Uterus (tissue), 4 donors: ENCODE data around the gene PHOSPHO1. TPM values are rescaled to one million over a fixed set of nuclear protein-coding genes. Genes with fewer than 3 reads are reported as not detected.

ENCODE experiments used
- DNase-seq, 2 donors: peaks; one replicate each; pipeline ENCODE4 v3.0.0-alpha.2; 2019 to 2020
- H3K27ac ChIP-seq, 2 donors: fragments of 200-600 bp; sonication (generic); 1 replicate in 1 of 2; 2 replicates in 1 of 2; pipeline ENCODE4 v1.5.1; 2016 to 2018
- H3K27me3 ChIP-seq, 2 donors: fragments of 200-600 bp; sonication (generic); one replicate each; pipeline ENCODE4 v1.5.1; 2018 to 2019; ENCODE audit warnings: control low read depth in 1 of 2
- H3K36me3 ChIP-seq, 2 donors: fragments of 200-600 bp; sonication (generic); one replicate each; pipeline ENCODE4 v1.5.1; 2019; ENCODE audit warnings: control low read depth in 1 of 2
- H3K4me1 ChIP-seq, 2 donors: fragments of 200-600 bp; sonication (generic); one replicate each; pipeline ENCODE4 v1.5.1; 2018 to 2019; ENCODE audit warnings: control low read depth in 1 of 2
- H3K4me3 ChIP-seq, 2 donors: fragments of 200-600 bp; sonication (generic); 1 replicate in 1 of 2; 2 replicates in 1 of 2; pipeline ENCODE4 v1.5.1; 2018 to 2019; ENCODE audit warnings: mild to moderate bottlenecking in 1 of 2
- H3K9me3 ChIP-seq, 2 donors: fragments of 200-600 bp; sonication (generic); one replicate each; pipeline ENCODE4 v1.5.1; 2019; ENCODE audit warnings: control low read depth in 1 of 2
- CTCF ChIP-seq, 4 experiments: fragments of 200-600 bp in 2 of 4; fragments of 450-650 bp in 2 of 4; sonication (generic) in 2 of 4; IDR thresholded peaks; one replicate each; pipeline ENCODE4 v1.5.1; 2016 to 2019; ENCODE audit warnings: antibody characterized with exemption in 4 of 4, mild to moderate bottlenecking in 2 of 4, moderate library complexity in 1 of 4
- POLR2A ChIP-seq, 2 donors: fragments of 450-650 bp; IDR thresholded peaks; one replicate each; pipeline ENCODE4 v1.6.1; 2016; ENCODE audit warnings: antibody characterized with exemption in 2 of 2, mild to moderate bottlenecking in 1 of 2, moderate library complexity in 1 of 2
- intact Hi-C: fragments of 100-400 bp; cut with DNase I; formaldehyde crosslinking; loops from one replicate; pipeline ENCODE4 v1.15.1; 2023; ENCODE audit warnings: low total_unique reads
- total RNA-seq, 4 donors: library from RNA; depleted of rRNA in 3 of 4; stranded (reverse); fragments of >200 nt in 3 of 4; gene quantifications; one replicate each; pipeline versions ENCODE4 v1.1.0 to v1.2.4, GENCODE V29; 2014 to 2023
- donor health status: DM: yes; HTN: yes; CAD: no.

Gene PHOSPHO1
- total RNA-seq, 4 donors from 2014 or later, result 0.40 to 2.4 TPM; not detected in 2

- Histone ChIP-seq H3K9me3 (no peaks in the 10 kb centered on the region), H3K27me3 (no peaks in the 10 kb centered on the region), H3K4me3 (no peak overlapping the region), H3K27ac (no peak overlapping the region), H3K4me1 (no peaks in the 10 kb centered on the region), H3K36me3 (no peaks in the 10 kb centered on the region)
- intact Hi-C loops, result no loop called here
- TF ChIP-seq CTCF (IDR thresholded peaks at IDR 0.05) (no peak), POLR2A (IDR thresholded peaks at IDR 0.05) (no peak)
- no peak for DNase-seq
Measured at GRCh38 chr17:49252148-49252695, 21.6 kb upstream of the PHOSPHO1 start.

- intact Hi-C loops, result no loop called here
- H3K27ac ChIP-seq, result no peak overlapping the region
- no peaks in the 10 kb centered on the region for H3K4me1 ChIP-seq
- H3K4me3 ChIP-seq, result no peak overlapping the region
- no peaks in the 10 kb centered on the region for H3K27me3 ChIP-seq
- DNase-seq, result no peak
- no peaks in the 10 kb centered on the region for H3K36me3 ChIP-seq
- no peaks in the 10 kb centered on the region for H3K9me3 ChIP-seq
- no peak for TF ChIP-seq CTCF (IDR thresholded peaks at IDR 0.05)
- TF ChIP-seq POLR2A (IDR thresholded peaks at IDR 0.05), result no peak
Measured at GRCh38 chr17:49249890-49250522, 19.4 kb upstream of the PHOSPHO1 start.

- Histone ChIP-seq H3K36me3 (no peaks in the 10 kb centered on the region), H3K27me3 (no peaks in the 10 kb centered on the region), H3K9me3 (no peaks in the 10 kb centered on the region), H3K4me1 (no peaks in the 10 kb centered on the region), H3K27ac (no peak overlapping the region), H3K4me3 (no peak overlapping the region)
- no peak for DNase-seq
- TF ChIP-seq CTCF (IDR thresholded peaks at IDR 0.05) (no peak), POLR2A (IDR thresholded peaks at IDR 0.05) (no peak)
- intact Hi-C loops, result no loop called here
Measured at GRCh38 chr17:49249292-49249794, 18.8 kb upstream of the PHOSPHO1 start.

GRCh38 chr17:49247944-49248343, 17.4 kb upstream of the PHOSPHO1 start:
- no peak for TF ChIP-seq POLR2A (IDR thresholded peaks at IDR 0.05)
- no peak for TF ChIP-seq CTCF (IDR thresholded peaks at IDR 0.05)

GRCh38 chr17:49244839-49245238, 14.3 kb upstream of the PHOSPHO1 start:
- H3K27ac ChIP-seq, result no peak overlapping the region
- no peaks in the 10 kb centered on the region for H3K36me3 ChIP-seq
- no peak for DNase-seq
- intact Hi-C loops, result no loop called here
- no peaks in the 10 kb centered on the region for H3K9me3 ChIP-seq
- no peaks in the 10 kb centered on the region for H3K27me3 ChIP-seq
- no peak overlapping the region for H3K4me3 ChIP-seq
- TF ChIP-seq POLR2A (IDR thresholded peaks at IDR 0.05) (no peak), CTCF (IDR thresholded peaks at IDR 0.05) (no peak)
- no peaks in the 10 kb centered on the region for H3K4me1 ChIP-seq

More at GRCh38 chr17:49247944-49248343, 17.4 kb upstream of the PHOSPHO1 start:
- H3K9me3 ChIP-seq, result no peaks in the 10 kb centered on the region
- no peak for DNase-seq
- no peak overlapping the region for H3K27ac ChIP-seq
- H3K36me3 ChIP-seq, result no peaks in the 10 kb centered on the region
- no peak overlapping the region for H3K4me3 ChIP-seq
- no peaks in the 10 kb centered on the region for H3K27me3 ChIP-seq
- intact Hi-C loops, result no loop called here
- H3K4me1 ChIP-seq, result no peaks in the 10 kb centered on the region
